K562 (cell line): ENCODE measurements around the gene CALML3. TPM values are rescaled to one million over a fixed set of nuclear protein-coding genes. Genes with fewer than 3 reads are reported as not detected.
A peak's percentile ranks its signal among the peaks of the same experiment; 100 is the strongest.

Source experiments
- BHLHE40 ChIP-seq: IDR thresholded peaks from 2 replicates; pipeline ENCODE4 v1.6.1; 2011; ENCODE audit warnings: low read length, improper control_type of control experiment
- ETV5 ChIP-seq: sonication (generic); formaldehyde crosslinking; IDR thresholded peaks from 2 replicates; pipeline ENCODE4 v1.4.0; 2020; ENCODE audit warnings: low read depth, mild to moderate bottlenecking, missing genetic modification reagents
- GABPA ChIP-seq: fragments of 200-800 bp; sonication (Bioruptor generic); conservative IDR thresholded peaks from 2 replicates; pipeline ENCODE4 v1.6.1; 2016; ENCODE audit warnings: low read depth, missing genetic modification characterization, missing compliant biosample characterization
- L3MBTL2 ChIP-seq: fragments of 450-650 bp; IDR thresholded peaks from 2 replicates; pipeline ENCODE4 v1.6.1; 2016; ENCODE audit warnings: mild to moderate bottlenecking, moderate library complexity
- NR2C1 ChIP-seq, 2 experiments: fragments of 450-650 bp; IDR thresholded peaks; 2 replicates each; pipeline ENCODE4 v1.6.1; 2017; ENCODE audit warnings: mild to moderate bottlenecking in 2 of 2, antibody characterized with exemption in 1 of 2, inconsistent platforms in 1 of 2, missing compliant biosample characterization in 1 of 2, missing genetic modification characterization in 1 of 2
- SPI1 ChIP-seq: IDR thresholded peaks from 2 replicates; pipeline ENCODE4 v1.6.1; 2011; ENCODE audit warnings: low read depth, low read length, control low read depth, borderline replicate concordance
- ZNF436 ChIP-seq: fragments of 250-450, 450-650 bp; sonication (Bioruptor Pico); formaldehyde crosslinking; IDR thresholded peaks from 2 replicates; pipeline ENCODE4 v1.7.0; 2020; ENCODE audit warnings: mild to moderate bottlenecking
- polyA plus RNA-seq, 8 experiments: library from polyadenylated mRNA; depleted of rRNA in 4 of 8; stranded (reverse) in 5 of 8; unstranded in 3 of 8; fragments of >200 nt; fragmentation: Nextera tagmentation in 2 of 8; fragmentation: Illumina TruSeq in 1 of 8; extraction: Ambion mirVana in 2 of 8; extraction: Trizol in 1 of 8; gene quantifications; 2 replicates each; pipeline versions ENCODE4 v1.2.1 to v1.2.3, GENCODE V29; 2011 to 2014; ENCODE audit warnings: inconsistent platforms in 1 of 8, missing spikeins in 1 of 8
- total RNA-seq, 7 experiments: library from RNA; depleted of rRNA in 6 of 7; stranded (reverse); fragments of >200 nt in 6 of 7; fragmentation: Illumina TruSeq in 2 of 7; extraction: Trizol in 2 of 7; gene quantifications; 2 replicates each; pipeline versions ENCODE4 v1.2.1 to v1.2.3, GENCODE V29; 2011 to 2021; ENCODE audit warnings: low replicate concordance in 1 of 7
- TF ChIP-seq, protein P1 (sequence below): sonication (generic); formaldehyde crosslinking; IDR thresholded peaks from 2 replicates; pipeline ENCODE4 v1.8.0; 2022; ENCODE audit warnings: mild to moderate bottlenecking, missing genetic modification reagents, borderline replicate concordance
- TF ChIP-seq, protein P2 (sequence below): fragments of 450-650 bp; IDR thresholded peaks from 2 replicates; pipeline ENCODE4 v1.6.1; 2016; ENCODE audit warnings: mild to moderate bottlenecking, moderate library complexity

The CALML3 gene
- total and polyA plus RNA-seq, 9 of the 15 experiments (the other 6 are each of a cell fraction or from before 2014, with no cell fraction given): not detected

DNA sequence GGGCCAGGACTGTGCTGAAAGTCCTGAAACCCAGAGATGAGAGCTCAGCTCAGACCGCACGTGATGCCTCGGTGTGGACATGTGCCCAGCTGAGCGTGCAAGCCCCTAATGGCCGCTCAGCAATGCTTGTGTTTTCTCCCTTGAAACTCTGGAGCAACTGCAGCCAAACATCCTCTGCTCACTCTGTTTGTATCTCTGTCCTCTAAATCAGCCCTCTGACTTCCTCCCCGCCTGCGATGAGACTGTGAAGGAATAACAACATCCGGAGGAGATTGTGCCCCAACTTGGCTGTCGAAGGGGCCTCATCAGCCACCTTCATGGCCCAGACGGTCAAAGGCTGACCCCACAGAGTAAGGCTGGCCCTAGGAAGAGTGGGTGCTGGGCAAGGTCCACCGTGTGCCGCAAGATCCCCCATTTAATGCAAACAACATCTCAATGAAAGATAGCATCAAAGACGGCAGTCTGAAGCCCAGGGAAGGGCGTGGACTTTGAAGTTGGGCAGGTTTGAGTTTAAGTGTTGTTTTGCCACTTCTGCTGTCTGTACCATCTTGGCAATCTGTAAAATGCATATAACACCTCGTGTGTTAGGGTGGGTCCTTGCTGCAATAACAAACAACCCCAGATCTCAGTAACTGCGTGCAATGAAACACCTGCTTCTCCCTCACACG lies 39.9 kb downstream of the CALML3 start (continued):
- TF ChIP-seq, protein P1, sequence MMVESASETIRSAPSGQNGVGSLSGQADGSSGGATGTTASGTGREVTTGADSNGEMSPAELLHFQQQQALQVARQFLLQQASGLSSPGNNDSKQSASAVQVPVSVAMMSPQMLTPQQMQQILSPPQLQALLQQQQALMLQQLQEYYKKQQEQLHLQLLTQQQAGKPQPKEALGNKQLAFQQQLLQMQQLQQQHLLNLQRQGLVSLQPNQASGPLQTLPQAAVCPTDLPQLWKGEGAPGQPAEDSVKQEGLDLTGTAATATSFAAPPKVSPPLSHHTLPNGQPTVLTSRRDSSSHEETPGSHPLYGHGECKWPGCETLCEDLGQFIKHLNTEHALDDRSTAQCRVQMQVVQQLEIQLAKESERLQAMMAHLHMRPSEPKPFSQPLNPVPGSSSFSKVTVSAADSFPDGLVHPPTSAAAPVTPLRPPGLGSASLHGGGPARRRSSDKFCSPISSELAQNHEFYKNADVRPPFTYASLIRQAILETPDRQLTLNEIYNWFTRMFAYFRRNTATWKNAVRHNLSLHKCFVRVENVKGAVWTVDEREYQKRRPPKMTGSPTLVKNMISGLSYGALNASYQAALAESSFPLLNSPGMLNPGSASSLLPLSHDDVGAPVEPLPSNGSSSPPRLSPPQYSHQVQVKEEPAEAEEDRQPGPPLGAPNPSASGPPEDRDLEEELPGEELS (CRISPR knock-in tag): 0 out of 2 replicates have a peak, but pooled peaks have one; percentile 31
- TF ChIP-seq ZNF436 (CRISPR knock-in tag) (no peak), BHLHE40 (peak; percentile 18; the same call in 1 of the 2 replicates), SPI1 (peak; percentile 61; the same call in 1 of the 2 replicates), ETV5 (CRISPR knock-in tag) (no peak), NR2C1 (IDR thresholded peaks at IDR 0.05) (no peak), NR2C1 (tag; IDR thresholded peaks at IDR 0.05) (no peak), GABPA (tag) (peak; percentile 45; the same call in 1 of the 2 replicates), L3MBTL2 (0 out of 2 replicates have a peak, but pooled peaks have one; percentile 14)
- TF ChIP-seq, protein P2, sequence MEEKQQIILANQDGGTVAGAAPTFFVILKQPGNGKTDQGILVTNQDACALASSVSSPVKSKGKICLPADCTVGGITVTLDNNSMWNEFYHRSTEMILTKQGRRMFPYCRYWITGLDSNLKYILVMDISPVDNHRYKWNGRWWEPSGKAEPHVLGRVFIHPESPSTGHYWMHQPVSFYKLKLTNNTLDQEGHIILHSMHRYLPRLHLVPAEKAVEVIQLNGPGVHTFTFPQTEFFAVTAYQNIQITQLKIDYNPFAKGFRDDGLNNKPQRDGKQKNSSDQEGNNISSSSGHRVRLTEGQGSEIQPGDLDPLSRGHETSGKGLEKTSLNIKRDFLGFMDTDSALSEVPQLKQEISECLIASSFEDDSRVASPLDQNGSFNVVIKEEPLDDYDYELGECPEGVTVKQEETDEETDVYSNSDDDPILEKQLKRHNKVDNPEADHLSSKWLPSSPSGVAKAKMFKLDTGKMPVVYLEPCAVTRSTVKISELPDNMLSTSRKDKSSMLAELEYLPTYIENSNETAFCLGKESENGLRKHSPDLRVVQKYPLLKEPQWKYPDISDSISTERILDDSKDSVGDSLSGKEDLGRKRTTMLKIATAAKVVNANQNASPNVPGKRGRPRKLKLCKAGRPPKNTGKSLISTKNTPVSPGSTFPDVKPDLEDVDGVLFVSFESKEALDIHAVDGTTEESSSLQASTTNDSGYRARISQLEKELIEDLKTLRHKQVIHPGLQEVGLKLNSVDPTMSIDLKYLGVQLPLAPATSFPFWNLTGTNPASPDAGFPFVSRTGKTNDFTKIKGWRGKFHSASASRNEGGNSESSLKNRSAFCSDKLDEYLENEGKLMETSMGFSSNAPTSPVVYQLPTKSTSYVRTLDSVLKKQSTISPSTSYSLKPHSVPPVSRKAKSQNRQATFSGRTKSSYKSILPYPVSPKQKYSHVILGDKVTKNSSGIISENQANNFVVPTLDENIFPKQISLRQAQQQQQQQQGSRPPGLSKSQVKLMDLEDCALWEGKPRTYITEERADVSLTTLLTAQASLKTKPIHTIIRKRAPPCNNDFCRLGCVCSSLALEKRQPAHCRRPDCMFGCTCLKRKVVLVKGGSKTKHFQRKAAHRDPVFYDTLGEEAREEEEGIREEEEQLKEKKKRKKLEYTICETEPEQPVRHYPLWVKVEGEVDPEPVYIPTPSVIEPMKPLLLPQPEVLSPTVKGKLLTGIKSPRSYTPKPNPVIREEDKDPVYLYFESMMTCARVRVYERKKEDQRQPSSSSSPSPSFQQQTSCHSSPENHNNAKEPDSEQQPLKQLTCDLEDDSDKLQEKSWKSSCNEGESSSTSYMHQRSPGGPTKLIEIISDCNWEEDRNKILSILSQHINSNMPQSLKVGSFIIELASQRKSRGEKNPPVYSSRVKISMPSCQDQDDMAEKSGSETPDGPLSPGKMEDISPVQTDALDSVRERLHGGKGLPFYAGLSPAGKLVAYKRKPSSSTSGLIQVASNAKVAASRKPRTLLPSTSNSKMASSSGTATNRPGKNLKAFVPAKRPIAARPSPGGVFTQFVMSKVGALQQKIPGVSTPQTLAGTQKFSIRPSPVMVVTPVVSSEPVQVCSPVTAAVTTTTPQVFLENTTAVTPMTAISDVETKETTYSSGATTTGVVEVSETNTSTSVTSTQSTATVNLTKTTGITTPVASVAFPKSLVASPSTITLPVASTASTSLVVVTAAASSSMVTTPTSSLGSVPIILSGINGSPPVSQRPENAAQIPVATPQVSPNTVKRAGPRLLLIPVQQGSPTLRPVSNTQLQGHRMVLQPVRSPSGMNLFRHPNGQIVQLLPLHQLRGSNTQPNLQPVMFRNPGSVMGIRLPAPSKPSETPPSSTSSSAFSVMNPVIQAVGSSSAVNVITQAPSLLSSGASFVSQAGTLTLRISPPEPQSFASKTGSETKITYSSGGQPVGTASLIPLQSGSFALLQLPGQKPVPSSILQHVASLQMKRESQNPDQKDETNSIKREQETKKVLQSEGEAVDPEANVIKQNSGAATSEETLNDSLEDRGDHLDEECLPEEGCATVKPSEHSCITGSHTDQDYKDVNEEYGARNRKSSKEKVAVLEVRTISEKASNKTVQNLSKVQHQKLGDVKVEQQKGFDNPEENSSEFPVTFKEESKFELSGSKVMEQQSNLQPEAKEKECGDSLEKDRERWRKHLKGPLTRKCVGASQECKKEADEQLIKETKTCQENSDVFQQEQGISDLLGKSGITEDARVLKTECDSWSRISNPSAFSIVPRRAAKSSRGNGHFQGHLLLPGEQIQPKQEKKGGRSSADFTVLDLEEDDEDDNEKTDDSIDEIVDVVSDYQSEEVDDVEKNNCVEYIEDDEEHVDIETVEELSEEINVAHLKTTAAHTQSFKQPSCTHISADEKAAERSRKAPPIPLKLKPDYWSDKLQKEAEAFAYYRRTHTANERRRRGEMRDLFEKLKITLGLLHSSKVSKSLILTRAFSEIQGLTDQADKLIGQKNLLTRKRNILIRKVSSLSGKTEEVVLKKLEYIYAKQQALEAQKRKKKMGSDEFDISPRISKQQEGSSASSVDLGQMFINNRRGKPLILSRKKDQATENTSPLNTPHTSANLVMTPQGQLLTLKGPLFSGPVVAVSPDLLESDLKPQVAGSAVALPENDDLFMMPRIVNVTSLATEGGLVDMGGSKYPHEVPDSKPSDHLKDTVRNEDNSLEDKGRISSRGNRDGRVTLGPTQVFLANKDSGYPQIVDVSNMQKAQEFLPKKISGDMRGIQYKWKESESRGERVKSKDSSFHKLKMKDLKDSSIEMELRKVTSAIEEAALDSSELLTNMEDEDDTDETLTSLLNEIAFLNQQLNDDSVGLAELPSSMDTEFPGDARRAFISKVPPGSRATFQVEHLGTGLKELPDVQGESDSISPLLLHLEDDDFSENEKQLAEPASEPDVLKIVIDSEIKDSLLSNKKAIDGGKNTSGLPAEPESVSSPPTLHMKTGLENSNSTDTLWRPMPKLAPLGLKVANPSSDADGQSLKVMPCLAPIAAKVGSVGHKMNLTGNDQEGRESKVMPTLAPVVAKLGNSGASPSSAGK: peak; percentile 74; the same call in 1 of the 2 replicates
